Embryonic facial prominence (tissue), 1 donor: ENCODE results near the gene LRRC4.

ENCODE experiments used
- DNase-seq: peaks from one replicate; pipeline ENCODE4 v3.0.0-alpha.2; 2016; ENCODE audit errors: extremely low spot score

Gene LRRC4

DNA sequence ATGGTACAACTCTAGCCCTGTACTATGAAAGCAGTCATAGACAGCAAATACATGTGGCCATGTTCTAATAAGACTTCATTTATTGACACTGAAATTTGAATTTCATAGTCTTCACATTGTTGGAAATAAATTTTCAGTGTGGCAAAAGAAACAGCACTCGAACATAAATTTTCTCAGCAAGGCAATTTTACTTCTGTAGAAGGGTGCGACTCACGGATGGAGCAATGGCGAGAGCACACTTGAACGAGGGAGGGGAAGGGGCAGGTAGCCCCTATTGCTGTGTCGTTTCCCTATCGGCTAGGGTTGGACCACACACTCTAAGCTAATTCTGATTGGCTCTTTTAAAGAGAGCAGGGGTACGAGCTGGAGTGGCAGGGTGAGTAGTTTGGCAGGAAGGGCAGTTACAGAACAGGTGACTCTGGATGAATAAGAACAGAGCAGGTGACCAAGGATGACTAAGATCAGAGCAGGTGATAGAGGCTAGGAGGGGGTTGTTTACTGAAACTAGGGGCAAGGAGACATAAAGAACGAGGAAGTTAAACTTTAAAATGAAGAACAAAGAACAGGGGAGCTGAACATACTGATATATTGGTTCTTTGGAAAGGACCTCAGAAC is 52.0 kb downstream of the LRRC4 start:
- DNase-seq = no peak

DNA sequence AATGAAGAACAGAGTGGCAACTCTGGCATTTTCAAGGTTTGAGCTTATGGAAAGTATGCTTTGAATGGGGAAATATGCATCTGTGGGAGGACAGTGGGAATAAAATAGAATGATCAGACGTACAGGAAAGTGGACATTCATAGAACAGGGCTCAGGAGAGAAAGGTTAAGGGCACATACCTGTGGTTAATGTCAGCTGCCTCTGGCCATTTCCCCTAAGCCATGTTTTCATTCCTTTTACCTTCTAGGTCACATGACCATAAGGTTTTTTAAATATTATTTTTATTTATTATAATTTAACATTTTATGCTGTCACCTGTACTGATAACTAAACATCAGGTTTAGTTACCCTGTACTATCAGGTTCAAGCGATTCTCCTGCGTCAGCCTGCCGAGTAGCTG is 52.8 kb downstream of the LRRC4 start:
- no peak for DNase-seq
